ENCODE results near the gene PHLDB2. TPM values are rescaled to one million over a fixed set of nuclear protein-coding genes. Genes with fewer than 3 reads are reported as not detected.

PHLDB2 gene
- total RNA-seq, 1 experiment from 2014 or later: 90.1 TPM

- H4K20me1 ChIP-seq (ENCODE audit: low read length): no peaks in the 10 kb centered on the region
- H3K9me3 ChIP-seq (ENCODE audit: low read length): peaks cover 8% of the 10 kb centered on the region; the same call in 1 of the 2 replicates
- no peaks in the 10 kb centered on the region for H3K27me3 ChIP-seq (ENCODE audit: low read length)
- DNase-seq (no peak), ATAC-seq (no peak)
- intact Hi-C loops (cut with micrococcal nuclease): no loop called here
- BruUV-seq (replicated peaks): no TSS peak
- H3K36me3 ChIP-seq (ENCODE audit: low read depth, low read length): no peaks in the 10 kb centered on the region; the same call in 1 of the 2 replicates
- H3K79me2 ChIP-seq (ENCODE audit: low read length): no peaks in the 10 kb centered on the region
- no peak overlapping the region for H2AFZ ChIP-seq (ENCODE audit: low read length)
- ChIA-PET POLR2A (ENCODE audit: unreplicated experiment) (no interaction called here), CTCF (no interaction called here)
- no peak overlapping the region for H3K27ac ChIP-seq (ENCODE audit: low read length)
- H3K9me2 ChIP-seq (replicated peaks; ENCODE audit: low read length): no peaks in the 10 kb centered on the region
- H3K4me2 ChIP-seq (ENCODE audit: low read length): no peak overlapping the region
- H3K4me1 ChIP-seq (ENCODE audit: insufficient read depth, low read length): no peaks in the 10 kb centered on the region
- TF ChIP-seq EZH2 (IDR thresholded peaks at IDR 0.05; ENCODE audit: low read length, unreplicated experiment): no peak
- TF ChIP-seq CTCF (conservative IDR thresholded peaks at IDR 0.05; ENCODE audit: low read depth, low read length): no peak
- TF ChIP-seq EZH2phosphoT487 (IDR thresholded peaks at IDR 0.05; ENCODE audit: borderline replicate concordance, low read length): no peak
- H3K4me3 ChIP-seq (ENCODE audit: low read length): no peak overlapping the region
- no peaks in the 10 kb centered on the region for H3F3A ChIP-seq (ENCODE audit: low read length, unreplicated experiment)
- no peak overlapping the region for H3K9ac ChIP-seq (ENCODE audit: low read length)
Observed at GRCh38 chr3:111824351-111824750, 34.7 kb upstream of the PHLDB2 start.

DNA sequence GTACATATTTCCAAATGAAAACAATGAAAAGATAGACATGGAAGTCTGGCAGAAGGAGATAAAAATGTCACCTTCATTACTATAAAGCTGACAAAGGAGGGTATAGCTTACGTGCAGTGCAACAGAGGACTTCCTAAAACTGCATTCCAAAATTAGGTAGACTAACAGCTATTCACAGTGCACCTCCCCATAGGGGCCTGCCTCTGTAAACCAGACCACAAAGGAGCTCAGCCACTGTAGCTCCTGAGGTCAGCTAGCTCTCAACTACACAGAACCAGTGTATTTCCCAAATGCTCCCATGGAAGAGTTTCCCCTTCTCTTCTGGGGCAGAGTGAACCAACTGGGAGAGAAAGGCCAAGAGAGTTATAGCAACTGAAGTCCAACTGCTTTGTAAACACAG lies 31.2 kb upstream of the PHLDB2 start:
- ATAC-seq: no peak
- no peak for DNase-seq
- intact Hi-C loops (cut with micrococcal nuclease): no loop called here
- Histone ChIP-seq H3K27ac (ENCODE audit: low read length) (no peak overlapping the region), H3K36me3 (ENCODE audit: low read depth, low read length) (no peaks in the 10 kb centered on the region), H3K9ac (ENCODE audit: low read length) (no peak overlapping the region), H3K27me3 (ENCODE audit: low read length) (no peaks in the 10 kb centered on the region), H3K4me3 (ENCODE audit: low read length) (no peak overlapping the region), H3K9me3 (ENCODE audit: low read length) (no peaks in the 10 kb centered on the region), H3F3A (ENCODE audit: low read length, unreplicated experiment) (no peaks in the 10 kb centered on the region), H3K4me2 (ENCODE audit: low read length) (no peak overlapping the region), H3K9me2 (replicated peaks; ENCODE audit: low read length) (no peaks in the 10 kb centered on the region), H2AFZ (ENCODE audit: low read length) (no peak overlapping the region), H4K20me1 (ENCODE audit: low read length) (no peaks in the 10 kb centered on the region), H3K4me1 (ENCODE audit: insufficient read depth, low read length) (no peaks in the 10 kb centered on the region), H3K79me2 (ENCODE audit: low read length) (no peaks in the 10 kb centered on the region)
- no TSS peak for BruUV-seq (replicated peaks)
- CTCF ChIA-PET: no interaction called here
- TF ChIP-seq EZH2 (IDR thresholded peaks at IDR 0.05; ENCODE audit: low read length, unreplicated experiment) (no peak), CTCF (conservative IDR thresholded peaks at IDR 0.05; ENCODE audit: low read depth, low read length) (no peak), EZH2phosphoT487 (IDR thresholded peaks at IDR 0.05; ENCODE audit: borderline replicate concordance, low read length) (no peak)
- POLR2A ChIA-PET (ENCODE audit: unreplicated experiment): no interaction called here

GRCh38 chr3:111828530-111828929 lies 30.5 kb upstream of the PHLDB2 start:
- Histone ChIP-seq H3K4me2 (ENCODE audit: low read length) (no peak overlapping the region), H3K9me3 (ENCODE audit: low read length) (no peaks in the 10 kb centered on the region), H2AFZ (ENCODE audit: low read length) (no peak overlapping the region), H3K79me2 (ENCODE audit: low read length) (no peaks in the 10 kb centered on the region), H3K27me3 (ENCODE audit: low read length) (no peaks in the 10 kb centered on the region), H3K9ac (ENCODE audit: low read length) (no peak overlapping the region), H3F3A (ENCODE audit: low read length, unreplicated experiment) (no peaks in the 10 kb centered on the region), H3K9me2 (replicated peaks; ENCODE audit: low read length) (no peaks in the 10 kb centered on the region), H4K20me1 (ENCODE audit: low read length) (no peaks in the 10 kb centered on the region), H3K36me3 (ENCODE audit: low read depth, low read length) (no peaks in the 10 kb centered on the region), H3K4me1 (ENCODE audit: insufficient read depth, low read length) (no peaks in the 10 kb centered on the region), H3K27ac (ENCODE audit: low read length) (no peak overlapping the region), H3K4me3 (ENCODE audit: low read length) (no peak overlapping the region)
- CTCF ChIA-PET: no interaction called here
- intact Hi-C loops (cut with micrococcal nuclease): no loop called here
- no peak for TF ChIP-seq CTCF (conservative IDR thresholded peaks at IDR 0.05; ENCODE audit: low read depth, low read length)
- no peak for TF ChIP-seq EZH2 (IDR thresholded peaks at IDR 0.05; ENCODE audit: low read length, unreplicated experiment)
- no peak for TF ChIP-seq EZH2phosphoT487 (IDR thresholded peaks at IDR 0.05; ENCODE audit: borderline replicate concordance, low read length)
- DNase-seq (no peak), ATAC-seq (no peak)
- POLR2A ChIA-PET (ENCODE audit: unreplicated experiment): no interaction called here
- no TSS peak for BruUV-seq (replicated peaks)

Measured in PC-3 (cell line).